LoVo (cell line): Measurements from ENCODE around the gene GATAD2B.
A peak's percentile ranks its signal among the peaks of the same experiment; 100 is the strongest.
"Not testable (repeated sequence)": the region's sequence is repeated elsewhere in the genome, so short reads cannot be mapped to it uniquely, and the experiment has no call there.

Source experiments
- DNase-seq: peaks from one replicate; pipeline ENCODE4 v3.0.0-alpha.2; 2016; ENCODE audit warnings: low spot score

Gene GATAD2B

GRCh38 chr1:153778051-153778823 lies 144.5 kb downstream of the GATAD2B start:
- no peak for DNase-seq

- no peak for DNase-seq
These were observed 145.1 kb downstream of the GATAD2B start for GRCh38 chr1:153777648-153778047.

DNA sequence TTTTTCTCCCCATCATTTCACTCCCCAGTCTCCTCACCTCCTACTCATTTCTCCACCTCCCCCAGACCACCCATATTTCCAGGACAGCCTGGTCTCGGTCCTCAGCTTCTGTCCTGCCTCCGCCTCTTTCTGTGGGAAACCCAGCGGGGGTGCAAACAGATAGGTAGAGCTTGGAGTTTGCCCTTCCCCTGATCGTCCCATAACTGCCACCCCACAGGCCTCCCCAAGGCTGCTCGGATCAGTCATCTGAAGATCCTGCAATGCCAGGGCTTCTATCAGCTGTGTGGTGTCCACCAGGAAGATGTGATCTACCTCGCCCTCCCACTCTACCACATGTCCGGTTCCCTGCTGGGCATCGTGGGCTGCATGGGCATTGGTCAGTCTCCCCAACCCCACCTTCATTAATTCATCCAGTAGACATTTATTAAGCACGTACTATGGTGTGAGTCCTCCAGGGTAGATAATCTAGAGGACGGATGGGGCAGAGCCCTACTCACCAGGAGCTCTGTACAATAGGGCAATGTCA lies 145.9 kb downstream of the GATAD2B start:
- no peak for DNase-seq

DNA sequence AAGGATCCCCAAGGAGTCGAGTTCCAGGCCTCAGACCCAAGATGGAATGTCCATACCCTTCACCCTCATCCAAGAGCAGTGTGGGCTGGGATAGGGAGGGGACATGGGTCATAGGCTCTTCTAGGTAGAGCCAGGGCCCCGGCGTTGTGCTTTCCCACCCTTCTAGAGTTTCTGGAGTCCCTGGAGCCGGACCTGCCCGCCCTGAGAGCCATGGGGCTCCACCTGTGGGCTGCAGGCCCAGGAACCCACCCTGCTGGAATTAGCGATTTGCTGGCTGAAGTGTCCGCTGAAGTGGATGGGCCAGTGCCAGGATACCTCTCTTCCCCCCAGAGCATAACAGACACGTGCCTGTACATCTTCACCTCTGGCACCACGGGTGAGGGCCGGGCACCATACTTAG lies 146.4 kb downstream of the GATAD2B start:
- no peak for DNase-seq

- peak; percentile 75 for DNase-seq
These were observed 147.1 kb downstream of the GATAD2B start for GRCh38 chr1:153775458-153776327.

GRCh38 chr1:153774780-153775457 lies 147.9 kb downstream of the GATAD2B start, which contains the start of gene SLC27A3:
SLC27A3 (plus strand) TSS chr1:153775407; CDS start chr1:153775498, 91 bp downstream.
- DNase-seq, result no peak

DNA sequence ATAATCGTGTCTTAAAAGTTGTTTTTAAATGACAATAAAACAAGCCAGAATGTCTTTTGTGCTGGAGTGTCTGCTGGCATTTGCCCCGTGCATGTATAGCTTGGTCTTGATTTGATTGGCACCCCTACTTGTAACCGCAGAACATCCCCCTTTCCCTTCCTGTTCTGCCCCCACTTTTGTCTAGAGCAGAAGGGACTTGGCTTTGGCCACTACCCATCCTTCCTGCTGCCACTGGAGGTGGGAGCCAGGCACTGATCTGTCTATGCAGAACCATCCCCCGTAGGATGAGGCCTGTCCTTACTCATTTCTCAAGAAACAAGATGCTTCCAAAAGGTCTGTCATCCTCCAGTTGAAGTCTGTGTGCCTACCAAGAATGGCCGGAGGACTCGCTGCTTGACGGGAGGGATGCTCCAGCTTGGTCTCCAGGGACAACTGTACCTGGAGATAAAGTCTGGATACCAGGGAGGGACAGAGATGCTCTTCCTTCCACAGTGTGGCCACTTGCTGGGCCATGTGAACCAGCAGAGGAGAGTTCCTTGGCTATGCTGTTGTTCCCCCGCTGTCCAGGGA lies 148.7 kb downstream of the GATAD2B start:
- no peak for DNase-seq

- no peak for DNase-seq
These were observed 149.5 kb downstream of the GATAD2B start for GRCh38 chr1:153773096-153773921.

DNA sequence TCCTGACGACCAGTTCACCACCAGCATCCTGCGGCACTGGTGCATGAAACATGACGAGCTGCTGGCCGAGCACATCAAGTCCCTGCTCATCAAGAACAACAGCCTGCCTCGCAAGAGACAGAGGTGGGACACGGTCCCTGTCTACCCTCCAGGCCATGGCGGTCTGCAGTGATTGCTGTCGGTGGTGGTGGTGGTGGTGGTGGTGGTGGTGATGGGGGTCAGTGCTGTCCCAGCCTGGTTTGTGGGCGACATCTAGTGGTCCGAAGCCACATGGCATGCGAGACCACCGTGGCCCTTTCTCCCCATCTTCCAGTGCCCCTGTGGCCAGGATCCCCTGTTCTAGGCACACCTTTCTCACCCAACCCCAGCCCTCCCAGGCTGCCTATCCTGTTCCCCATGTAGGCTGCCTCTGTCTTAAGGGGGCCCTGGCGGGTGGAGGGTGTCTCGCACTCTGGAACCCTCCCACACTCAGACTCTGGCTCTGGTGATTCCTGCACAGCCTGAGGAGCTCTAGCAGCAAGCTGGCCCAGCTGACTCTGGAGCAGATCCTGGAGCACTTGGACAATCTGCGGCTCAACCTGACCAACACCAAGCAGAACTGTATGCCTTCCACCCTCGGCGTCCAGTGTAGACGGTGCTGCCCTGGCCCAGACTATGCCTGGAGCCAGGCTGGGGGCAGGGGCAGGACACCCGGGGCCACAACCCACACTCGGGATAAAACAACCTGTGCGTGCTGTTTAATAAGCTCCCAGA lies 150.8 kb downstream of the GATAD2B start:
- DNase-seq, result no peak

DNA sequence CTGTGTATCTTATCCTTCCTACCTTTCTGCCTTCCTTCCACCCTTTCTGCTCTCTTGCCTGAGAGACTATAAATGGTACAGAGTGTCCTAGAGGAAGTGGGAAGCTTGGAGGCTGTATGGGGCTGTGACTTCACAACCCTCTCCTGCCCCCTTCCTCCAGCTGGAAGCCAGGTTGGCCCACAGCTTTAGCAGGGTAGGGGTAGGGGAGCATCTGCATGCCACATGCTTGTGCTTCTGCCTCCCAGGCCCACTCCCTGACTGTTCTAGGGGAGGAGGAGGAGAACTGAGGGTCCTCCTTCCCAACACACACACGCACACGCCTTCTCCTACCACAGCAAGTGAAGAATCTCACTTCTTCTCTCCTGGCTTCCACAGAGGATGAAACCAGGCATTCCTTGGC lies 151.5 kb downstream of the GATAD2B start:
- no peak for DNase-seq

DNA sequence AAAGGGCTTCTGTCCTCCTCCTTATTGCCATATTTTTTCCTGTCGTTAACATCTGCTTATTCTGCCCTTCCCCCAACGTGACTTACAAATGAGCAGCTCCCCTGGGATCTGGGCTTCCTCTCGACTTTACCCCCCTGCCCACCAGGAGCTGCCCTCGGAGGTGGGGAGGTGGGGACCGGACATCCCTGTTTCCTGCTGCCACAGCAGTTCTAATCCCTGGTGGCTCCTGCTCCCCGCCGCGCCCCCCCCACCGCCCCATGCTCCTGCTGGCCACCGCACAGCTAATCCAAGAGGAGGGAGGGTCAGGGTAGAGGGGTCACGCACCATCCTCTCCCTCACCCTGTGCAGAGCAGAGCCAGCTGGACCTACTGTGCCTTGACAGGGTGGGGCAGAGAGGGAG lies 152.0 kb downstream of the GATAD2B start:
- DNase-seq, result no peak

DNA sequence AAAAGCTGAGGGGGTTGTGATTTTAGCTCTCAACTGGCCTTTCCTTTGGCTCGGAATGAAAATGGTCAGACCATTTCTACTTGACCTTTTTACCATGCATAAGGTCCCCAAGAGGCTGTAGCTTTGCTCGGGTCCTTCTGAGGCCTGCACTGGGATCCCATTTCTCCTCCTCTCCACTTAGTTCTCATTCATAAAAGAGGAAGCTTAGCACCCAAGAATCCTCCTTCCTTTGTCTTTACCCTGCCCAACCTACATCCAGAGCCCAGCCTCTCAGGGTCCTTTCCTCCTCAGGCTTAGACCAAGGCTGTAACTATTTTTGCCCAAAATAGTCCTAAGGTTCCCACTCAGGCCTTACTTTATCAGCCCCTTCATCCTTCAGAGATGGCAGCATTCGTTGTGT lies 153.6 kb downstream of the GATAD2B start:
- DNase-seq, result no peak

GRCh38 chr1:153768316-153769181 lies 154.2 kb downstream of the GATAD2B start:
- DNase-seq, result no peak

GRCh38 chr1:153767519-153767918 lies 155.3 kb downstream of the GATAD2B start:
- no peak for DNase-seq

GRCh38 chr1:153766663-153767062 lies 156.1 kb downstream of the GATAD2B start:
- DNase-seq, result not testable (repeated sequence)

DNA sequence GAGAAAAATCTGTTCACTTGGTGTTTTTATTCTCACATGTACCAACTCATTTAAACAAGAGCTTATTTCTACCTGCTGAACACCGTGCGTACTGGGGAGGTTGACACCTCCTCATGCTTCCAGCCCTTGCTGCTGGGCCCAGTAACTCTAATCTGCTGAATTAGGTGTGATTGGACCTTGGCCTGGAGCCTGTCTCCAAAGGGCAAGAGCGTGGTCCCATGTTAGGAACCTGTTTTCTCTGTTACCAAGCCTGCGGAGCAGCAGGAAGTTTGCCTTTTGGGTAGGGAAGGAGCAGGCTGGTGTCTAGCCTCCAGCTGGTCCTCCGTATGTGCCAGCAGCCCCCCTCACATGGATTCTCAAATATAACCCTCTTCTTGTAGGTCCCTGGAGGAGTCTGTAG lies 158.5 kb downstream of the GATAD2B start:
- DNase-seq, result no peak

DNA sequence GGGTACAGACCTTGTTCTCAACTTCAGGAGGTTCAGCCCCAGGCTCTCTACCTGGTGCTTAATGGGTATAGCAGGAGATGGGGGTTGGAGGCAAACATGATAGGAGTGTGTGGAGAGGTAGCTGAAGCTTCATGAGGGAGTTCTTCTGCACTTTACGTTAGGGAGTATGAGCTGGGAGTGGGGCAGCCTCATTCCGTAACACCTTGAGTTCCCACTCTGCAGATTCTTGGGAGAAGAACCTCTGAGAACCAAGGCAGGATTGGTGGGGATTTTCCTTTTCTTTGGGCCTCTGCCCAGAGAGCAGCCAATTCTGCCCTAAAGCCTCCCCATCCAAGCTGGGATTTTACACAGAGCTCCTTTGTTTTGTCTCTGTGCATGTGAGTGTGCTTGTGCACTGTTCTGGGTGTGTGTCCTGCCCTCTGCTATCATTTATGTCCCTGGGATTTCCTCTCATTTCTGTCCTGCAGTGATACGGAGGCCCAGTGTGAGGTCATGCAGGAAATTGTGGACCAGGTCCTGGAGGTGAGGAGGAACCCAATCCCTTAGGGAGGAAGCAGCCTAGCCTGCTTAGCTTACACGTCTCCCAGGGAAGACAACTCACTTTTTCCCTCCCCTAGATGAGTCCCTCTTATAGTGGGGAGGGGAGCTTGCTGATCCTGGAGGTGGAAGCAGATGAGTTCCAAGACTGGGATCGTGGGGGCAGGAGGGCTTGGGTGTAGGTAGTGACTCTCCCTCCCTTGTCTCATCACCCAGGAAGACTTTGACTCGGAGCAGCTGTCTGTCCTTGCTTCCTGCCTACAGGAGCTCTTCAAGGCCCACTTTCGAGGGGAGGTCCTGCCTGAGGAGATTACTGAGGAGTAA lies 159.2 kb downstream of the GATAD2B start:
- DNase-seq, result no peak

GRCh38 chr1:153760440-153760839 lies 162.3 kb downstream of the GATAD2B start:
- DNase-seq, result no peak
